Vagina (tissue), 2 donors: ENCODE results near the gene MAD1L1.

Experiments
- POLR2A ChIP-seq, 2 donors: fragments of 450-650 bp; IDR thresholded peaks; one replicate each; pipeline ENCODE4 v1.6.1; 2017; ENCODE audit warnings: antibody characterized with exemption in 2 of 2, mild to moderate bottlenecking in 2 of 2, moderate library complexity in 2 of 2
- POLR2AphosphoS5 ChIP-seq, 2 donors: sonication (generic); formaldehyde crosslinking; IDR thresholded peaks; one replicate each; pipeline ENCODE4 v1.9.0; 2017; ENCODE audit warnings: antibody characterized with exemption in 2 of 2, mild to moderate bottlenecking in 2 of 2, low read depth in 1 of 2; ENCODE audit not compliant: insufficient read depth in 1 of 2
- TF ChIP-seq, protein P1 (sequence below), 3 experiments: fragments of 450-650 bp in 2 of 3; fragments of 200-600 bp in 1 of 3; sonication (generic) in 1 of 3; IDR thresholded peaks; one replicate each; pipeline ENCODE4 v1.5.1; 2017 to 2019; ENCODE audit warnings: antibody characterized with exemption in 3 of 3, mild to moderate bottlenecking in 2 of 3, moderate library complexity in 2 of 3

DNA sequence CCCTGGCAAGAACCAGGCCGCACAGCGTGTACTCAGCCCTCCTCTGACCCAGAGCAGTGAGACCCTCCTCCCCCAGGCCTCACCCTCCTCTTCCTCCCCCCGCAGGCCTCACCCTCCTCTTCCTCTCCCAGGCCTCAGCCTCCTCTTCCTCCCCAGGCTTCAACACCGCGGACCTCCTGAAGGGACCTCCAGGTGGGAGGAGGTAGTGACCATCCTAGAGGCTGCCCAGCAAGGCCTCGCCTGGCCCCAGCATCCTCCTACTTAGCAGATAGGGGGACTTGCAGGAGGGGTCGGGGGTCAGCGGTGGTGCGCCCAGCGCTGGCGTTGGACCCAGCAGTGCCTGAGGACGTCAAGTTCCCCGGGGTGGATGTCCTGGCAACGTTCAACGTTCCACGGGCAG lies 291.9 kb downstream of the MAD1L1 start:
- TF ChIP-seq, protein P1, sequence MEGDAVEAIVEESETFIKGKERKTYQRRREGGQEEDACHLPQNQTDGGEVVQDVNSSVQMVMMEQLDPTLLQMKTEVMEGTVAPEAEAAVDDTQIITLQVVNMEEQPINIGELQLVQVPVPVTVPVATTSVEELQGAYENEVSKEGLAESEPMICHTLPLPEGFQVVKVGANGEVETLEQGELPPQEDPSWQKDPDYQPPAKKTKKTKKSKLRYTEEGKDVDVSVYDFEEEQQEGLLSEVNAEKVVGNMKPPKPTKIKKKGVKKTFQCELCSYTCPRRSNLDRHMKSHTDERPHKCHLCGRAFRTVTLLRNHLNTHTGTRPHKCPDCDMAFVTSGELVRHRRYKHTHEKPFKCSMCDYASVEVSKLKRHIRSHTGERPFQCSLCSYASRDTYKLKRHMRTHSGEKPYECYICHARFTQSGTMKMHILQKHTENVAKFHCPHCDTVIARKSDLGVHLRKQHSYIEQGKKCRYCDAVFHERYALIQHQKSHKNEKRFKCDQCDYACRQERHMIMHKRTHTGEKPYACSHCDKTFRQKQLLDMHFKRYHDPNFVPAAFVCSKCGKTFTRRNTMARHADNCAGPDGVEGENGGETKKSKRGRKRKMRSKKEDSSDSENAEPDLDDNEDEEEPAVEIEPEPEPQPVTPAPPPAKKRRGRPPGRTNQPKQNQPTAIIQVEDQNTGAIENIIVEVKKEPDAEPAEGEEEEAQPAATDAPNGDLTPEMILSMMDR (IDR thresholded peaks at IDR 0.05): no peak
- TF ChIP-seq POLR2AphosphoS5 (IDR thresholded peaks at IDR 0.05; ENCODE audit: insufficient read depth in 1 of 2, low read depth in 1 of 2): no peak
- no peak for TF ChIP-seq POLR2A (IDR thresholded peaks at IDR 0.05)
